Body of pancreas (tissue), 4 donors: Measurements from ENCODE around the gene SLC44A1.

ENCODE experiments used
- CTCF ChIP-seq, 7 experiments: fragments of 450-650 bp in 4 of 7; fragments of 200-600 bp in 3 of 7; sonication (generic) in 3 of 7; IDR thresholded peaks; one replicate each; pipeline ENCODE4 v1.5.1; 2016 to 2019; ENCODE audit warnings: antibody characterized with exemption in 7 of 7
- POLR2A ChIP-seq, 3 donors: fragments of 450-650 bp; IDR thresholded peaks; one replicate each; pipeline ENCODE4 v1.6.1; 2016; ENCODE audit warnings: antibody characterized with exemption in 3 of 3, mild to moderate bottlenecking in 2 of 3

- no peak for TF ChIP-seq CTCF (IDR thresholded peaks at IDR 0.05)
- no peak for TF ChIP-seq POLR2A (IDR thresholded peaks at IDR 0.05)
Measured at GRCh38 chr9:105338308-105338707, 93.9 kb downstream of the SLC44A1 start.
